ENCODE results near the gene DDX31.
"Not testable (repeated sequence)": the region's sequence is repeated elsewhere in the genome, so short reads cannot be mapped to it uniquely, and the experiment has no call there.

Gene DDX31

DNA sequence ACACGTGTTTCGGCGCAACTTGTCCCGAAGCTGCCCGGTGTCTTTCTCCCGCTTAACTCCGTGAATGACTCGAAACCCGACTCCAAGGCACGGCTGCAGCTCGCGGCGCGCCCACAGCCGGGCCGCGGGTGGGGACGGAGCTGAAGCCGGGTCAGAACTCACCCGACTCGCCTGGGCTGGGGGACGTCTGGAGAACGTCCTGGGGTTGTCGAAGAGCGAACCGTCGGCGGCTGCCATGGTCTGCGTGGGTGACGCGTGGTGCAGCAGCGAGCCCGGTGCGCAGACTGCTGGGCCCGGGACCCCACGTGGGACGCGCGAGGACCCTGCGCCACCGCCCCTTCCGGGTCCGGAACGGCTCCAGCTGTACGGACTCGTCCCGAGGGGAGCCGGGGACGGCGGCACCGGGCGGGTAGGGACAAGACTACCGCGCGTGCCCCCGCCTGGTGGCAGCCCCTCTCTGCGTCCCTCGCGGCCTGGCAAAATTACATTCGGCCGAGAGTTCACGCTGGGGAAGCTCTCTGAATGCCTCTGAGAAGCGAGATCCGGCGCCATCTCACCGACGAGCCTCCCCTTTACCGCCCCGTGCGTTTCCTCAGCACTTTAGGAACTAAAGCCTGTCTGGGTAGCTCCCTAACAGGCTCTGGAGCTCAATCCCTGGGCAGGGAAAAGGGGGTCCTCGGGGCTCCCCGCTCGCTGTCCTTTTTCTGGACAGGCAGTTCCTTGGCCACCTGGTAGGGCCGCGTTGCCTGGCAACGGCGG is at the start of gene DDX31:
Gene DDX31, minus strand, starts transcription at position 286 of the 759 bp plus-strand sequence. Its CDS starts 49 bp downstream, at position 237.
- DNase-seq: peak; percentile 89

GRCh38 chr9:132718381-132718928 is 48.7 kb upstream of the DDX31 start:
- DNase-seq: not testable (repeated sequence)

GRCh38 chr9:132717326-132717945 is 47.7 kb upstream of the DDX31 start:
- DNase-seq: no peak

- no peak for DNase-seq
Measured at GRCh38 chr9:132716007-132716406, 46.2 kb upstream of the DDX31 start.

- DNase-seq: no peak
Measured at GRCh38 chr9:132712753-132713152, 43.0 kb upstream of the DDX31 start.

GRCh38 chr9:132711846-132712245 is 42.1 kb upstream of the DDX31 start:
- DNase-seq: no peak

DNA sequence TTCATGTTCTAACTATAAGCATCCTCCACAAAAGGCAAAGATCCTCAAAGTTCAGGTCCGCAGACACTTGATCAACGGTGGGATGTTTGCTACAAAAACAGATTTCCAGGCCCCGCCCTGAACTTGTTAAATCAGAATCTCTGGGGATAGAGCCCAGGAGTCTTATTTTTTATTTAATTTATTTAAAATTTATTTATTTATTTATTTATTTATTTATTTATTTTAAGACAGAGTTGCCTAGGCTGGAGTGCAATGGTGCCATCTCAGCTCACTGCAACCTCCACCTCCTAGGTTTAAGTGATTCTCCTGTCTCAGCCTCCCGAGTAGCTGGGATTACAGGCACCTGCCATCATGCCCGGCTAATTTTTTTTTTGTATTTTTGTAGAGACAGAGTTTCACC is 41.4 kb upstream of the DDX31 start:
- DNase-seq: not testable (repeated sequence)

DNA sequence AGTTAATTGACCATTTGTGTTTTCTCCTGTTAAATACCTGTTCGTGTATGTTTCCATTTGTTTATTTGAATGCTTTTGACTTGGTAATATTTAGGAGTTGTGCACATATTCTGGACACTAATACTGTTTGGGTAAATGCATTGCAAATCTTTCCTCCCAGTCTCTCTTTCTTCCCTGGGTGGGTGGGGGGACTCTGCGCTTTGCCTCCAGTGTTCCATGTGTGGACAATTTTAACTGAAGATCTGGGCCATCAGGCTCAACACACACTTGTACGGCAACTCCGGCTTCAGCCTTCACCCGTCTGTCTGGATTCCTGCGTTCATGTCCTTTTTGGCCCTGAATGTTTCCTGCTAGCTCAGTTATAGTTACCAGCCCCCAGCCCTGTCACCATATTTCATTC is 40.5 kb upstream of the DDX31 start:
- DNase-seq: no peak

GRCh38 chr9:132708769-132709430 is 39.1 kb upstream of the DDX31 start:
- no peak for DNase-seq

- DNase-seq: no peak
Measured at GRCh38 chr9:132708239-132708638, 38.5 kb upstream of the DDX31 start.

DNA sequence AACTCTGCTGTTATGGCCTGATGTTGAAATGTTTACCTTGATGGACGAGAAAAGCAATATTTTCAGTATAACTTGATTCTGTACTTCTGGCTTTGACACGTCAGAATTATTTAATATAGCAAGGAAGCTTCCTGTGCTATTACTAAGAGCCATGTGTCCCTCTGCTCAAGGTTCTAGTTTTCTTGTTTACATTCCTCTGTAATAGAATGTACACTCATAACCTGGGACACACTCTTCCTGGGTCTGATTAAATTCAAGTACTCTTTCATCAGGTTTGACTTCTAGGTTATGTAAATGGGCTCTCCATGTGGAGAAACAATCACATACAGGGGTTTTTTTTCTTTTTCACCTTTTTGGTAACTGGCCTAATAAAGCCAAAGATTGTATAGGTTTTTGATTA is 33.6 kb upstream of the DDX31 start:
- no peak for DNase-seq

DNA sequence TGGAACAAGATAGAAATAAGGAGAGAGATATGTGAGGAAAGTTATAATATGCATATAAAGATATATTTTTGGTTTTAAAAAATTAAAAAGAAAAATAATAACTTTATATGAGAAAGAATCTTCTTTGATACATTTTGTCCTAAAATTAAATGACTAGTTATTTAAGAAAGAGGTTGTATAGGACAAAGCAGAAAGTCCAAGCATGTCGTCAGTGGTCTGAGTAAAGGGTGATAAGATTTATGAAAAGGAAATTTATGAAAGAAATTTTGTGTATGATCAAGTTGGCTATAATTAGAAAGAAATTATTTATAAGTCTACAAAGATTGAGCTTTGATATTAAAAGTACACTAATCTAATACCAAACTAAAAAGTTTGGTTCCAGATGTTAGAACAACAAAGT is 32.5 kb upstream of the DDX31 start:
- no peak for DNase-seq

- no peak for DNase-seq
Measured at GRCh38 chr9:132699956-132700355, 30.2 kb upstream of the DDX31 start.

- DNase-seq: no peak
Measured at GRCh38 chr9:132698989-132699388, 29.2 kb upstream of the DDX31 start.

DNA sequence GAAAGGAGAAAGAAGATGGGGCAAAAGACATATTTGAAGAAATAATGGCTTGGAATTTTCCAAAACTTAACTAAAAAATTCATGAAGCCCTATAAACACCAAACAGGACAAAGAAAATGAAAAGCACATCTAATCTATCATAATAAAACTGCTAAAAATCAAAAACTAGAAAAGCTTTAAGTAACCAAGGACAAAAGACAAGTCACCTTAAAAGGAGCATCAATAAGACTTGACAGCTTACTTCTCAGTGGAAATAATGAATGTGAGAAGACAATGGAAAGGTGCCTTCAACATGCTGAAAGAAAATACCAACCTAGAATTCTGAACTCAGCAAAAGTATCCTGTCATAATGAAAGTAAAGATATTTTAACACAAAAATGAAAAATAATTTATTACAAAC is 27.4 kb upstream of the DDX31 start:
- peak; percentile 34 for DNase-seq

- DNase-seq: peak; percentile 60
Measured at GRCh38 chr9:132694144-132694543, 24.4 kb upstream of the DDX31 start.

- no peak for DNase-seq
Measured at GRCh38 chr9:132690696-132691095, 20.9 kb upstream of the DDX31 start.

GRCh38 chr9:132683873-132684272 is 14.1 kb upstream of the DDX31 start:
- DNase-seq: no peak

GRCh38 chr9:132681561-132681960 is 11.8 kb upstream of the DDX31 start:
- no peak for DNase-seq

- DNase-seq: no peak
Measured at GRCh38 chr9:132679946-132680625, 10.3 kb upstream of the DDX31 start.

- DNase-seq: no peak
Measured at GRCh38 chr9:132677976-132678375, 8.2 kb upstream of the DDX31 start.

DNA sequence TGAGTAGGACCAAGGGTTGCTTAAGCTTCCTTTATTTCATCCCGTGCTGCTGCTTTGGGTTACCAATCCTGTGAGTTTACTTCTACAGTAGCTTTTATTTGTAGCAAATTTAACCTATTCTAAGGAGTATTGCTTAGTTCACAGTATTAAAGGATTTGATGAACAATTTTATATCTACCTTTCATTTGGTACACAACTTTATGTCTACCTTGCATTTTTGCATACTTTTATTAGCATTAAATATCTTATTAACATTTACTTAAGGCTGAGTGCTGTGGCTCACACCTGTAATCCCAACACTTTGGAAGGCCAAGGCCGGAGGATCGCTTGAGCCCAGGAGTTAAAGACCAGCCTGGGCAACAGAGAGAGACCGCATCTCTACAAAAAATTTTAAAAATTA is 4.7 kb upstream of the DDX31 start:
- DNase-seq: no peak

DNA sequence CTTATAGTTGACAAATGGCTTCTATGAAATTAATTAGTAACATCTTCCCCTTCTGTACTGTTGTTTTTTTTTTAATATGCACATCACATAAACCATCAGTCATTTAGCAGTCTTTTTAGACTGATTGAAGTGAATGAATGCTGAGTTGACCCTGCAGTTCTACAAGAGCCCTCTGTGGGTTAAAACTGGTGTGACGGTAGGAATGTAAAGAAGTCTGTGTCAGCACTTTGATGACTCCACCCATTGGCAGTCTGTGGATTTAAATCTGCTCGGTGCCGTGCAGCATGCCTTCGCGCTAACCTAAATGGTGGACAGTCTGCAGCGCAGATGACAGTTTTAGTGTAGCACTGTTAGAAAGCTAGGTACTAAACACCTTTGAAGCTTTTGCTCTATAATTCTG is 3.6 kb upstream of the DDX31 start:
- peak; percentile 69 for DNase-seq

DNA sequence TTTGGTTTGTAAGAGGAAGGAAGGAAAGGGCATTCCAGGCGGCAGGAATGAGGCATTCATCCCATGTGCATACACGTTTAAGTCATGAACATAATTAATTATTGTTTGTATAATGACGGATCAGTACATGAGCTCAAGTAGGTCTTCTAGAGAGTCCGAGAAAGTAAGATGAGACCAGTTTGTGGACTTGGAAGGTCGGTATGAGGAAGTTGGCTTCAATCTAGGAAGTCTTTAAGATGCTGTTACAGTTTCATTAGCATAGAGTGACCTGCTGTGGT is 2.6 kb upstream of the DDX31 start:
- peak; percentile 34 for DNase-seq
